HepG2 (cell line): ENCODE data around the gene GJC1. TPM values are rescaled to one million over a fixed set of nuclear protein-coding genes. Genes with fewer than 3 reads are reported as not detected.
A peak's percentile ranks its signal among the peaks of the same experiment; 100 is the strongest.

Experiments used
- ATAC-seq: fragments of 200-7000 bp; cut with Tn5 transposase; 3 replicates; pipeline ENCODE4 v1.9.1; 2020; ENCODE audit warnings: mild to moderate bottlenecking, moderate library complexity
- BruUV-seq: library from RNA; stranded (reverse); fragments of 400-500 nt; replicated peaks from 2 replicates; lab custom pipeline; 2021; lab: Mats Ljungman, UMichigan
- CTCF ChIA-PET: fragments of 300-600 bp; formaldehyde crosslinking; extraction: SDS; loops from one replicate; lab custom pipeline; 2021; ENCODE audit warnings: low total read pairs, inconsistent platforms, low intra/inter-chr PET ratio; lab: Yijun Ruan, JAX
- POLR2A ChIA-PET: fragments of 350-600 bp; sonication (Branson Sonifier 250); formaldehyde crosslinking; loops from one replicate; lab custom pipeline; 2020; ENCODE audit warnings: antibody characterized with exemption, inconsistent platforms; lab: Yijun Ruan, JAX
- DNase-seq: peaks from one replicate; pipeline ENCODE4 v3.0.0-alpha.2; 2015; ENCODE audit warnings: low spot score
- FAIRE-seq: peaks from 3 replicates; lab custom pipeline; 2011; peaks lifted over from hg19 to GRCh38; lab: Jason Lieb, UNC
- H2AFZ ChIP-seq: one replicate; pipeline ENCODE4 v1.6.1; 2011; ENCODE audit warnings: low read length, inconsistent platforms
- H3K27ac ChIP-seq: fragments of 300-600 bp; 3 replicates; pipeline ENCODE4 v1.8.0; 2011; ENCODE audit warnings: mixed run types, mild to moderate bottlenecking, mixed read lengths, low read length, inconsistent platforms; ENCODE audit not compliant: insufficient read depth; ENCODE audit errors: extremely low read length
- H3K27me3 ChIP-seq, 2 experiments: fragments of 200-600 bp in 1 of 2; 2 replicates in 1 of 2; 3 replicates in 1 of 2; pipeline versions ENCODE4 v1.6.0 to v1.8.0; 2011; ENCODE audit warnings: low read length in 2 of 2, mild to moderate bottlenecking in 2 of 2, moderate library complexity in 2 of 2, inconsistent platforms in 1 of 2; ENCODE audit not compliant: insufficient read depth in 2 of 2, control insufficient read depth in 1 of 2
- H3K36me3 ChIP-seq, 2 experiments: fragments of 200-600 bp in 1 of 2; replicated peaks in 1 of 2; 2 replicates in 1 of 2; 3 replicates in 1 of 2; pipeline versions ENCODE4 v1.5.1 to v1.8.0; 2011; ENCODE audit warnings: low read length in 2 of 2, inconsistent platforms in 1 of 2; ENCODE audit not compliant: insufficient read depth in 2 of 2, control insufficient read depth in 1 of 2
- H3K4me1 ChIP-seq: 2 replicates; pipeline ENCODE4 v1.5.1; 2012; ENCODE audit warnings: low read length, inconsistent platforms; ENCODE audit not compliant: insufficient read depth
- H3K4me2 ChIP-seq: 2 replicates; pipeline ENCODE4 v1.6.0; 2011; ENCODE audit warnings: low read depth, low read length, inconsistent platforms
- H3K4me3 ChIP-seq, 3 experiments: fragments of 200-600 bp in 1 of 3; sonication (generic), shearing (Covaris generic) in 1 of 3; replicated peaks in 1 of 3; 2 replicates each; pipeline ENCODE4 v1.5.1; 2011 to 2016; ENCODE audit warnings: low read length in 3 of 3, inconsistent platforms in 2 of 3, low read depth in 2 of 3, mild to moderate bottlenecking in 2 of 3, control low read depth in 1 of 3, mixed read lengths in 1 of 3; ENCODE audit not compliant: insufficient read depth in 1 of 3
- H3K79me2 ChIP-seq: one replicate; pipeline ENCODE4 v1.6.1; 2011; ENCODE audit warnings: low read length, inconsistent platforms; ENCODE audit not compliant: insufficient read depth
- H3K9ac ChIP-seq: 2 replicates; pipeline ENCODE4 v1.6.0; 2011; ENCODE audit warnings: mild to moderate bottlenecking, low read depth, low read length, inconsistent platforms; ENCODE audit not compliant: insufficient read depth
- H3K9me3 ChIP-seq: 2 replicates; pipeline ENCODE4 v1.5.1; 2012; ENCODE audit warnings: mild to moderate bottlenecking, low read length
- H4K20me1 ChIP-seq: 2 replicates; pipeline ENCODE4 v1.6.0; 2011; ENCODE audit warnings: inconsistent platforms, mild to moderate bottlenecking, low read length, moderate library complexity; ENCODE audit not compliant: insufficient read depth
- AKNA ChIP-seq: sonication (generic); formaldehyde crosslinking; IDR thresholded peaks from 2 replicates; pipeline ENCODE4 v1.4.0; 2020; ENCODE audit warnings: missing genetic modification reagents, borderline replicate concordance
- EED ChIP-seq: sonication (generic); formaldehyde crosslinking; IDR thresholded peaks from 2 replicates; pipeline ENCODE4 v1.5.0; 2020; ENCODE audit warnings: mild to moderate bottlenecking, missing genetic modification reagents
- KDM1A ChIP-seq: IDR thresholded peaks from 2 replicates; pipeline ENCODE4 v1.6.1; 2016; ENCODE audit warnings: missing compliant biosample characterization
- KLF13 ChIP-seq: sonication (generic); formaldehyde crosslinking; IDR thresholded peaks from 2 replicates; pipeline ENCODE4 v1.4.0; 2020; ENCODE audit warnings: mild to moderate bottlenecking, missing genetic modification reagents
- ZNF30 ChIP-seq: sonication (generic); formaldehyde crosslinking; IDR thresholded peaks from 2 replicates; pipeline ENCODE4 v1.5.0; 2020; ENCODE audit warnings: mild to moderate bottlenecking, missing genetic modification reagents
- ZNF333 ChIP-seq: sonication (generic); formaldehyde crosslinking; IDR thresholded peaks from 2 replicates; pipeline ENCODE4 v1.4.0; 2020; ENCODE audit warnings: mild to moderate bottlenecking, missing genetic modification reagents, borderline replicate concordance
- WGBS: methylation state at CpG from one replicate; pipeline ENCODE4 v1.1.6; 2017; ENCODE audit warnings: low lambda C conversion rate; 5-methylcytosine and 5-hydroxymethylcytosine counted together
- in situ Hi-C: cut with HindIII; loops from 2 replicates; pipeline ENCODE4 v1.10.0; 2017; ENCODE audit warnings: low pct_unique_long_range_greater_than_20kb; ENCODE audit not compliant: extremely low pct_ligation_motif_present
- intact Hi-C: fragments of 100-400 bp; cut with micrococcal nuclease; formaldehyde crosslinking; loops from one replicate; pipeline ENCODE4 v1.10.0; 2022; ENCODE audit not compliant: unreplicated experiment
- polyA plus RNA-seq, 8 experiments: library from polyadenylated mRNA; depleted of rRNA in 3 of 8; stranded (reverse) in 7 of 8; unstranded in 1 of 8; fragments of >200 nt; fragmentation: Illumina TruSeq in 4 of 8; extraction: Trizol in 4 of 8; gene quantifications; 2 replicates each; pipeline versions ENCODE4 v1.2.1 to v1.2.3, GENCODE V29; 2011 to 2016; ENCODE audit warnings: low read depth in 4 of 8, missing spikeins in 1 of 8, mixed read lengths in 1 of 8; ENCODE audit not compliant: insufficient read depth in 1 of 8
- total RNA-seq, 5 experiments: library from RNA; depleted of rRNA; stranded (reverse); fragments of >200 nt; fragmentation: Illumina TruSeq; extraction: Trizol; gene quantifications; 2 replicates each; pipeline ENCODE4 v1.2.3, GENCODE V29; 2016; ENCODE audit warnings: low read depth in 1 of 5

The GJC1 gene
- total and polyA plus RNA-seq, 2 of the 13 experiments (the other 11 are each of a cell fraction or from before 2014, with no cell fraction given) = 1.7 TPM

DNA sequence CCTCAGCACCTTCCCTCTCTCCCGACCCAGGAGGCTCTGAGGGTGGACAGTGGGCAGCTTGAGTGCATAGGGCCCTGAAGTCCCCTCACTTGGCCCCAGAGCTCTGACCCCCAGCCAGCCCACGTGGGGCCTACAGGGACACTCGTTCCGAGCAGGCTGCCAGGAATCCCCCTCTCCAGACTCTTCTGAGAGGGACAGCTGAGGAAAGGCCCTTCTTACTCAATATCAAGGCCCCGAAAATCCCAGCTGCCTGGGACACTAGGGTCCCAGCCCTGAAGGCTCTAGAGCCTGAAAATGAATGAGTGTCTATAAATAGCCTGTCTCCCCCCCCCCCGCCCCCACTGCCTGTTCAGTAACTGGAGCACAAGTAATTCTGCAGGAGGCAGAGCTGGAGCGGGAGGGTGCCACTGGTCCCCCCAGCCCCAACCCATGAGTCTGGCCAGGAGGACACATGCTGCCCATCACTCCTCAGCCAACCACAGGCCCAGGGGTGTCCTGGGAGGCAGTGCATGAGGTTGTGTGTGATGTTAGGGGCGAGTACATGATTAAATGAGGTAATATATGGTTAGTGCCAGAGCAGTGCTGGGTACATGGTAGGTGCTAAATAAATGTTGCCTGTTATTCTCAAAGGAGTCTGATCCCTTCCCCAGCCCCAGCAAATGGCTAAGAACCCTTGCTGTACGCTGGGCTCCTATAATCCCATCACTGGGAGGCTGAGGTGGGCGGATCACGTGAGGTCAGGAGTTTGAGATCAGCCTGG, 59.7 kb downstream of the GJC1 start:
- FAIRE-seq (no peak), DNase-seq (no peak), ATAC-seq (no peak)
- no peak overlapping the region for H3K9ac ChIP-seq
- no peaks in the 10 kb centered on the region for H3K9me3 ChIP-seq
- no peaks in the 10 kb centered on the region for H3K36me3 ChIP-seq
- POLR2A ChIA-PET = interaction anchor here (0.7 kb wide), 1 partner anchor 210 kb away, joined by 3 read pairs; no protein-coding TSS in a partner anchor
- H3K27ac ChIP-seq = no peak overlapping the region
- peak overlapping the region; percentile 46; the same call in 1 of the 2 replicates for H3K4me2 ChIP-seq
- BruUV-seq = no TSS peak
- H3K27me3 ChIP-seq = peaks cover 10 to 56% of the 10 kb centered on the region in 2 experiments; a peak in 4 of 5 replicates
- CTCF ChIA-PET = no interaction called here
- WGBS = 17% methylated on average over 9 of the region's 11 CpGs
- in situ Hi-C loops (no loop called here), intact Hi-C loops (no loop called here)
- no peaks in the 10 kb centered on the region for H3K79me2 ChIP-seq
- H2AFZ ChIP-seq = no peak overlapping the region
- H3K4me1 ChIP-seq = peaks cover 44% of the 10 kb centered on the region
- TF ChIP-seq ZNF333 (CRISPR knock-in tag) (no peak), ZNF30 (CRISPR knock-in tag) (0 out of 2 replicates have a peak, but pooled peaks have one; percentile 4), AKNA (no peak), EED (CRISPR knock-in tag) (no peak), KDM1A (CRISPR knock-in tag) (no peak), KLF13 (CRISPR knock-in tag) (0 out of 2 replicates have a peak, but pooled peaks have one; percentile 13)
- H4K20me1 ChIP-seq = no peaks in the 10 kb centered on the region
- H3K4me3 ChIP-seq = peak overlapping the region in 1 of 3 experiments; percentile 22; a peak in 1 of 6 replicates
